Tibial nerve (tissue), 4 donors: Measurements from ENCODE around the gene CORO7. TPM values are rescaled to one million over a fixed set of nuclear protein-coding genes. Genes with fewer than 3 reads are reported as not detected.
"Not testable (repeated sequence)": the region's sequence is repeated elsewhere in the genome, so short reads cannot be mapped to it uniquely, and the experiment has no call there.

Experiments
- DNase-seq, 2 donors: peaks; one replicate each; pipeline ENCODE4 v3.0.0-alpha.2; 2019; ENCODE audit warnings: low spot score in 2 of 2
- H3K27ac ChIP-seq, 4 donors: fragments of 200-600 bp; sonication (generic) in 3 of 4; one replicate each; pipeline ENCODE4 v1.5.1; 2017 to 2019; ENCODE audit warnings: mild to moderate bottlenecking in 1 of 4
- H3K27me3 ChIP-seq, 2 donors: fragments of 200-600 bp; sonication (generic) in 1 of 2; one replicate each; pipeline versions ENCODE4 v1.5.1 to v1.6.0; 2017 to 2019
- H3K36me3 ChIP-seq, 3 donors: fragments of 200-600 bp; sonication (generic); one replicate each; pipeline ENCODE4 v1.5.1; 2018 to 2019
- H3K4me1 ChIP-seq, 4 donors: fragments of 200-600 bp; sonication (generic) in 3 of 4; one replicate each; pipeline ENCODE4 v1.5.1; 2017 to 2019
- H3K4me3 ChIP-seq, 4 donors: fragments of 200-600 bp; sonication (generic) in 3 of 4; one replicate each; pipeline ENCODE4 v1.5.1; 2017 to 2019; ENCODE audit warnings: mild to moderate bottlenecking in 1 of 4, moderate library complexity in 1 of 4
- H3K9me3 ChIP-seq, 4 donors: fragments of 200-600 bp; sonication (generic) in 3 of 4; one replicate each; pipeline ENCODE4 v1.5.1; 2017 to 2019
- EP300 ChIP-seq, 2 donors: sonication (generic); formaldehyde crosslinking; IDR thresholded peaks; one replicate each; pipeline ENCODE4 v1.6.1; 2017; ENCODE audit warnings: antibody characterized with exemption in 2 of 2, mild to moderate bottlenecking in 1 of 2
- POLR2A ChIP-seq, 2 donors: fragments of 450-650 bp; IDR thresholded peaks; one replicate each; pipeline ENCODE4 v1.6.1; 2017; ENCODE audit warnings: antibody characterized with exemption in 2 of 2, mild to moderate bottlenecking in 2 of 2, moderate library complexity in 2 of 2
- WGBS, 2 donors: methylation state at CpG; one replicate each; pipeline ENCODE4 v1.1.5; 2018; 5-methylcytosine and 5-hydroxymethylcytosine counted together
- total RNA-seq, 4 donors: library from RNA; depleted of rRNA; stranded (reverse); fragments of >200 nt; gene quantifications; one replicate each; pipeline ENCODE4 v1.1.0, GENCODE V29; 2016
- TF ChIP-seq, protein P1 (sequence below), 5 experiments: fragments of 200-600 bp in 3 of 5; fragments of 450-650 bp in 2 of 5; sonication (generic) in 3 of 5; IDR thresholded peaks; one replicate each; pipeline ENCODE4 v1.5.1; 2016 to 2019; ENCODE audit warnings: antibody characterized with exemption in 5 of 5, mild to moderate bottlenecking in 3 of 5, moderate library complexity in 2 of 5

The CORO7 gene
- total RNA-seq, 4 donors from 2014 or later, result 27.8 to 77.4 (median 52.1) TPM

DNA sequence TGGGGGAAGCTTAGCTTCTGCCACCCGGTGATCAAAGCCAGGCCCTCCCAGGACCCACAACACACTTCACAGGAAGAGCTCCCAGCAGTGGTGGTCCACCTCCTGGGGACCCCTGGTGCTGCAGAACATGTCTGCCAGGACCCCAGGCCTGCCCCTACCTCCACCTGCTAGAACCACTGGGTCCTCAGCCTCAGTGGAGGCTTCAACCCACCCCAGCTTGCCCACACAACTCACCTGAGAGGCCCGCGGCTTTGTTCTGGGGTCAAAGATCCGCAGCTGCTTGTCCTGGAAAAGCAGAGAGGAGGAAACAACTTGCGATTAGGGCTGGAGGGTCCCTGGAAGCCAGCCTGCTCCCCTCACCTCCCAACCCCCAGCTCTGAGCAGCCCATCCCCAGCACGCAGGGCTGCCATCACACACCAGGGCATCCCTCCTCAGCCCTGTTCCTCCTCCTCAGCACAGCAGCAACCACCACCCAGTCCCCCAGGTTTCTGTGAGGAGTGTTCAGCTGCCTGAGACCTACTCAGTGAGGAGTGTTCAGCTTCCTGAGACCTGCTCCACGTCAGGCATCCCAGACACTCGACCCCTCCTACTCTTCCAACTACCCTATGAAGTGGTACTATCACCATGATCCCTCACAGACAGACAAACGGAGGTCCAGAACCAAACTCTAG lies 21.2 kb downstream of the CORO7 start:
- H3K27me3 ChIP-seq, result no peaks in the 10 kb centered on the region
- no peak overlapping the region for H3K4me3 ChIP-seq
- H3K27ac ChIP-seq, result no peak overlapping the region
- no peak for DNase-seq
- no peaks in the 10 kb centered on the region for H3K9me3 ChIP-seq
- peaks cover 0 to 74% (median 0%) of the 10 kb centered on the region in 3 donors for H3K36me3 ChIP-seq
- H3K4me1 ChIP-seq, result peaks cover 0 to 36% (median 16%) of the 10 kb centered on the region in 4 donors
- TF ChIP-seq POLR2A (IDR thresholded peaks at IDR 0.05), result no peak
- TF ChIP-seq, protein P1, sequence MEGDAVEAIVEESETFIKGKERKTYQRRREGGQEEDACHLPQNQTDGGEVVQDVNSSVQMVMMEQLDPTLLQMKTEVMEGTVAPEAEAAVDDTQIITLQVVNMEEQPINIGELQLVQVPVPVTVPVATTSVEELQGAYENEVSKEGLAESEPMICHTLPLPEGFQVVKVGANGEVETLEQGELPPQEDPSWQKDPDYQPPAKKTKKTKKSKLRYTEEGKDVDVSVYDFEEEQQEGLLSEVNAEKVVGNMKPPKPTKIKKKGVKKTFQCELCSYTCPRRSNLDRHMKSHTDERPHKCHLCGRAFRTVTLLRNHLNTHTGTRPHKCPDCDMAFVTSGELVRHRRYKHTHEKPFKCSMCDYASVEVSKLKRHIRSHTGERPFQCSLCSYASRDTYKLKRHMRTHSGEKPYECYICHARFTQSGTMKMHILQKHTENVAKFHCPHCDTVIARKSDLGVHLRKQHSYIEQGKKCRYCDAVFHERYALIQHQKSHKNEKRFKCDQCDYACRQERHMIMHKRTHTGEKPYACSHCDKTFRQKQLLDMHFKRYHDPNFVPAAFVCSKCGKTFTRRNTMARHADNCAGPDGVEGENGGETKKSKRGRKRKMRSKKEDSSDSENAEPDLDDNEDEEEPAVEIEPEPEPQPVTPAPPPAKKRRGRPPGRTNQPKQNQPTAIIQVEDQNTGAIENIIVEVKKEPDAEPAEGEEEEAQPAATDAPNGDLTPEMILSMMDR (IDR thresholded peaks at IDR 0.05), result no peak
- no peak for TF ChIP-seq EP300 (IDR thresholded peaks at IDR 0.05)
- WGBS, 2 donors, result 71% methylated on average over 9 of the region's 9 CpGs

DNA sequence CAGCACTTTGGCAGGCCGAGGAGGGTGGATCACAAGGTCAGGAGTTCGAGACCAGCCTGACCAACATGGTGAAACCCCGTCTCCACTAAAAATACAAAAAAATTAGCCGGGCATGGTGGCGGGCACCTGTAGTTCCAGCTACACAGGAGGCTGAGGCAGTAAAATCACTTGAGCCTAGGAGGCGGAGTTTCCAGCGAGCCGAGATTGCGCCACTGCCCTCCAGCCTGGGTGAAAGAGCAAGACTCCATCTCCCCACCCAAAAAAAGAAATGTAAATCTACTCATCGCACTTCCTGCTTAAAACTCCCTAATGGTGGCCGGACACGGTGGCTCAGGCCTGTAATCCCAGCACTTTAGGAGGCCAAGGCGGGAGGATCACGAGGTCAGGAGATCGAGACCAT lies 22.5 kb downstream of the CORO7 start:
- not testable (repeated sequence) for H3K27me3 ChIP-seq, DNase-seq, H3K4me3 ChIP-seq, H3K9me3 ChIP-seq
- peak overlapping the region; percentile 43 to 84 (median 68) for H3K27ac ChIP-seq
- 94% methylated on average over 15 of the region's 15 CpGs for WGBS, 2 donors
- H3K36me3 ChIP-seq, result peaks cover 0 to 79% (median 0%) of the 10 kb centered on the region in 3 donors
- H3K4me1 ChIP-seq, result peaks cover 0 to 48% (median 19%) of the 10 kb centered on the region in 4 donors

DNA sequence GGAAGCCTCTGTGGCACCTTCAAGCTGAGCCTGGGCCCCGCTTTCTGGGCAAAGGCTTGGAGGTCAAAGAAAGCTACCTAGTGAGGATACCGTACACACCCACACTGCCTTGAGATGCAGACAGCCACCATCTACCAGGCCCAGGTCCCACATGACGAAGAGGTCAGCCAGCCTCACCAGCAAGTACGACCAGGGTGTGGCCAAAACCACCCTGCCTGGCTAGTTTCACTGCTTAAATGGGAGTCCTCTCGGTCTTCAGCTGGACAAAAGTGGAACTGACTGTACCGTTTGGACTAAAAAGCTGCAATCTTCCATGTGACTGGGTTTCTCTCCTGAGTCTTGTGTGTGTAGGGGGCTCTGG lies 23.2 kb downstream of the CORO7 start:
- no peaks in the 10 kb centered on the region for H3K9me3 ChIP-seq
- WGBS, 2 donors, result 60 to 71% methylated on average over 5 to 6 of the region's 6 CpGs
- no peak for DNase-seq
- H3K36me3 ChIP-seq, result peaks cover 0 to 77% (median 0%) of the 10 kb centered on the region in 3 donors
- no peak overlapping the region for H3K4me3 ChIP-seq
- no peaks in the 10 kb centered on the region for H3K27me3 ChIP-seq
- peaks cover 0 to 54% (median 22%) of the 10 kb centered on the region in 4 donors for H3K4me1 ChIP-seq
- peak overlapping the region; percentile 43 to 84 (median 68) for H3K27ac ChIP-seq
- TF ChIP-seq, protein P1 (IDR thresholded peaks at IDR 0.05), result peak in 1 of 5 experiments; percentile 18
- no peak for TF ChIP-seq POLR2A (IDR thresholded peaks at IDR 0.05)
- peak in 1 of 2 donors; percentile 24 for TF ChIP-seq EP300 (IDR thresholded peaks at IDR 0.05)

DNA sequence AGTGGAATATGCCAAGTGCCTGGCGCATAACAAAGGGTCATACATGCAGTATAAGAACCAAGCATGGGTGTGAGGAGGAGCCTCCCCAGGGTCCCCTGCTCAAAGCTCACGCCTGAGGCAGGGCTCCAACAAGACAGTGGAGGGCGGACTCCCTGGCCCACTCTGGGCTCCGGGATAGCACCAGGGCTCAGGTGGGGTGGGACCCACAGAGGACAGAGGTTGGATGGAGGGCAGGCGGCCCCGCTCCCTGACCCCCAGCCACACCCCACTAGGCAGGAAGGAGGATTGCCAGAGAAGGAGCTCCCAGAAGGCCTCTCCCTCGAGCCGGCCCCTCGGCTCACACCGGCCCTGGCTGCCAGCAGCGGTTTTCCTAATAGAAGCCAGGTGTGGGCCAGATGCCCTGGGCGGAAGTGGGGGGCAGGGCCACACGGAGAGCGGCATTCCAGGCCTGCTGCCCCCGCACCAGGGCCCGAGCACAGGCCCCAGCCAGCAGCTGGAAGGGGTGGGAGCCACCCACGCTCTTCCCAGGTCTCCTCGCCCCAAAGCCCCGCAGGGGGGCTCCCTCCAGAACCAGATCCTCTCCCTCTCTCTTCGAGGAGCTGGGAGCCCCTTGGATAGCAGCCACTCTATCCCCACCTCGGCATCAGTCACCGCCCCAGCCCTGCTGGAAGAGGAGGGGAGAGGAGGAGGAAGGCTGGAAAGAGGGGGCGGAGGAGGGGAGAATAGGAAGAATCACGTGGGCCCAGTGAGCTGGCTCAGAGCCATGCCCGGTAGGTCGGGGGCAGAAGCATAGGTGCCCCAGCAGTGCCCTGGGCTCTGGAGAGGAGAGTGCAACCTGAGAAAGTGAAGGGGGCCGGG lies 23.8 kb downstream of the CORO7 start:
- TF ChIP-seq EP300 (IDR thresholded peaks at IDR 0.05), result peak in 1 of 2 donors; percentile 27
- TF ChIP-seq, protein P1 (IDR thresholded peaks at IDR 0.05), result no peak

DNA sequence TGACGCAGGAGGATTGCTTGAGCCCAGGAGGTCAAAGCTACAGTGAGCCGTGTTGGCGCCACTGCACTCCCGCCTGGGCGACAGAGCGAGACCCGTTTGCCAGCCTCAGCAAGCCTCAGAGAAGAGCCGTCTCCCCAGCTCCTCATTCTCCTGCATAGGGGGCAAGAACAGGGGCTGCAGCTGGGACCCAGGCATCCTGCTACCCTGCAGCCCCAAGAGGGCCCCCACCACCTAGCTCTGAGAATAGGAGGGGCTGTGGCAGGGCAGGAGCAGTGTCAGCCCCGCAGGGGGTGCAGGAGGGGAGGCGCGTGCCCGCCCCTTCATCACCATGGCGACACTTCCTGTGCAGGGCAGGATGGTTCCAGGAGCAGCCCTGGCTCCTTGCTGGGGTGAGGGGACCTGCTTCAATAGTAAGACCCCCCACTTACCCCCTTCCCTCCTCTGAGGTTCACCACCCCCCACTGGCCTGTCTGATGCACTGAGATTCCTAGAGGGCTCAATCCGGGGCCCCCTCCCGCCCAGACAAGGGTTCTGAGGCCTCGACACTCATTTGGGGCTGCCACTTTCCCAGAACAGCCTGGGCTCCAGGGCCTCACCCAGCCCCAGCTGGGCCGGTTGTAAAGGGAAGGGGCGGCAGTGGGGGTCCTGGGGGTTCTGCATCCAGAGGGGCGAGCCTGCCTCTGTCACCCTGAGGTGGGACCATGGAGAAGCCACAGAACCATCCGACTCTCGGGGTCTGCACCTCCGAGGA lies 24.6 kb downstream of the CORO7 start:
- WGBS, 2 donors, result 73 to 79% methylated on average over 12 to 17 of the region's 22 CpGs
- Histone ChIP-seq H3K4me3 (no peak overlapping the region), H3K27ac (peak overlapping the region in 3 of 4 donors; percentile 51 to 84 (median 84)), H3K9me3 (no peaks in the 10 kb centered on the region), H3K36me3 (peaks cover 0 to 78% (median 0%) of the 10 kb centered on the region in 3 donors), H3K4me1 (peaks cover 0 to 68% (median 26%) of the 10 kb centered on the region in 4 donors), H3K27me3 (no peaks in the 10 kb centered on the region)
- TF ChIP-seq EP300 (IDR thresholded peaks at IDR 0.05) (no peak), POLR2A (IDR thresholded peaks at IDR 0.05) (no peak)
- TF ChIP-seq, protein P1 (IDR thresholded peaks at IDR 0.05), result no peak
- DNase-seq, result no peak

More for the DNA sequence above, 23.8 kb downstream of the CORO7 start:
- H3K4me1 ChIP-seq, result peaks cover 0 to 60% (median 23%) of the 10 kb centered on the region in 4 donors
- peak in 1 of 2 donors; percentile 54 for DNase-seq
- peak overlapping the region; percentile 43 to 84 (median 68) for H3K27ac ChIP-seq
- WGBS, 2 donors, result 40 to 44% methylated on average over 19 to 27 of the region's 27 CpGs
- peaks cover 0 to 77% (median 0%) of the 10 kb centered on the region in 3 donors for H3K36me3 ChIP-seq
- no peaks in the 10 kb centered on the region for H3K27me3 ChIP-seq
- no peak overlapping the region for H3K4me3 ChIP-seq
- H3K9me3 ChIP-seq, result no peaks in the 10 kb centered on the region
